ENCODE results near the gene MID1. TPM values are rescaled to one million over a fixed set of nuclear protein-coding genes. Genes with fewer than 3 reads are reported as not detected.

The MID1 gene
- total RNA-seq, 3 donors from 2014 or later, result 6.9 to 18.9 (median 10.8) TPM

DNA sequence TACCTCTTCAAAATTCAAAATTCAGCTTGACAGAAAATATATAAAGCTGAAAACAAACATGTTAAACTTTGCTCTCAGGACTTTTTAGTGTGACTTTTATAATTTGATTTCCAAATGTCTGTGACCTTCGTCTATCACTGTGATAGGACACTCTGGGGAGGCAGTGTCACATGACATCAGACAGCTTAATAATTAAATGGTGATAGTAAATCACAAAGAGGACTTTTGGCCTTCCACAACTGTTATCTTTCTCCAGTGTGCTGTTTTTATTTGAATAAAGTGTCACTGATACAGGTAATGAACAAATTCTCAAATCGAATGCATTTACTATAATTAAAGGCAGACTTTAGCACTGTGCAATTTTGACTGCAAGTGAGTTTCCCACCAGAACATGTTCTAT, 83.1 kb downstream of the MID1 start:
- Histone ChIP-seq H3K36me3 (no peaks in the 10 kb centered on the region), H3K9me3 (no peaks in the 10 kb centered on the region), H3K27ac (no peak overlapping the region), H3K4me1 (no peaks in the 10 kb centered on the region), H3K27me3 (peaks cover 0 to 8% of the 10 kb centered on the region in 2 donors), H3K4me3 (no peak overlapping the region)
- no peak for DNase-seq (ENCODE audit: low spot score in 2 of 2)
- intact Hi-C loops (cut with DNase I; ENCODE audit: low total_unique reads), result no loop called here
- TF ChIP-seq POLR2A (IDR thresholded peaks at IDR 0.05), result no peak
- TF ChIP-seq POLR2AphosphoS5 (IDR thresholded peaks at IDR 0.05), result no peak
- TF ChIP-seq CTCF (IDR thresholded peaks at IDR 0.05), result no peak

DNA sequence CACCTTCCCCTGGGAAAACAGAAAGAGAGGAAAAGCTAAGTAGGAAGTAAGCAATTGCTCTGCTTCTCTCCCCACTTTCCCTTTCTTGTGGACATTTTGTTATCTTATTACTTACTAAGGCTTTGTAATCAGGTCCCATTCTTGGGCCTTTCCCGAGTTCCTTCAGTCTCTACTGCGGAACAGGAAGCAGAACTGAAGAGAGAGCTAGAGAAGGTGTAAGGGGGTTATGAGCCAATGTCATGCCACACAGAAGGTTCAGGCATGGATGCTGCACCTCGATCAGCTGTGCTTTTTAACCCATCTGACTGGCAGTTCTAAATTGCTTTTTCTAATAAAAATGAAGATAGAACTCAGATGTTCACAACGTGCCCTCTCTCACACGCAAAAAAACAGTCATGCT, 83.6 kb downstream of the MID1 start:
- H3K36me3 ChIP-seq, result no peaks in the 10 kb centered on the region
- TF ChIP-seq POLR2AphosphoS5 (IDR thresholded peaks at IDR 0.05) (no peak), CTCF (IDR thresholded peaks at IDR 0.05) (no peak), POLR2A (IDR thresholded peaks at IDR 0.05) (no peak)
- no peak overlapping the region for H3K27ac ChIP-seq
- peaks cover 0 to 8% of the 10 kb centered on the region in 2 donors for H3K27me3 ChIP-seq
- intact Hi-C loops (cut with DNase I; ENCODE audit: low total_unique reads), result no loop called here
- no peak overlapping the region for H3K4me3 ChIP-seq
- H3K4me1 ChIP-seq, result no peaks in the 10 kb centered on the region
- no peaks in the 10 kb centered on the region for H3K9me3 ChIP-seq
- no peak for DNase-seq (ENCODE audit: low spot score in 2 of 2)

DNA sequence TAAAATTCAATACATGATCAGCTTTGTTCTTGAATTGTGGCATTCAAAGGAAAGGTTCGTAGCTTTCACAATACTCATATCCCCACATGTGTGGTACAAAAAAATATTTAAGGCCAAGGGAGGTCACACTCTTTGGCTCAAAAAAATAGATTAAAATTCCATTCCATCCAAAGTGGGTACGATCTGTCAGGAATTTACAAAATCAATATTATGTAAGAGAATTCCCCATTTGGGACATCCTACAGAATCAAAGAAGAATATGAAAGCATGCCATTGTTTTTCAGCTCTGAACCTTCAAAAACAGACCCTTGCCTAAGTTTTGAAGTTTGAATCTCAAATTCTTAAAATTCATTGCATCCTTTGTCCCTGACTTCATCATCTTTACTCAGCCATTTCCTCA, 85.8 kb downstream of the MID1 start:
- Histone ChIP-seq H3K4me3 (no peak overlapping the region), H3K27ac (no peak overlapping the region), H3K27me3 (no peaks in the 10 kb centered on the region), H3K36me3 (no peaks in the 10 kb centered on the region), H3K9me3 (no peaks in the 10 kb centered on the region), H3K4me1 (no peaks in the 10 kb centered on the region)
- TF ChIP-seq CTCF (IDR thresholded peaks at IDR 0.05) (no peak), POLR2A (IDR thresholded peaks at IDR 0.05) (no peak), POLR2AphosphoS5 (IDR thresholded peaks at IDR 0.05) (no peak)
- intact Hi-C loops (cut with DNase I; ENCODE audit: low total_unique reads), result no loop called here
- DNase-seq (ENCODE audit: low spot score in 2 of 2), result no peak

GRCh38 chrX:10533696-10534365, 86.6 kb downstream of the MID1 start:
- Histone ChIP-seq H3K36me3 (no peaks in the 10 kb centered on the region), H3K27me3 (no peaks in the 10 kb centered on the region), H3K27ac (no peak overlapping the region), H3K4me3 (no peak overlapping the region), H3K4me1 (no peaks in the 10 kb centered on the region), H3K9me3 (no peaks in the 10 kb centered on the region)
- DNase-seq (ENCODE audit: low spot score in 2 of 2), result no peak
- intact Hi-C loops (cut with DNase I; ENCODE audit: low total_unique reads), result no loop called here
- no peak for TF ChIP-seq POLR2AphosphoS5 (IDR thresholded peaks at IDR 0.05)
- no peak for TF ChIP-seq POLR2A (IDR thresholded peaks at IDR 0.05)
- TF ChIP-seq CTCF (IDR thresholded peaks at IDR 0.05), result no peak

- Histone ChIP-seq H3K36me3 (no peaks in the 10 kb centered on the region), H3K27me3 (peaks cover 0 to 12% of the 10 kb centered on the region in 2 donors), H3K4me1 (no peaks in the 10 kb centered on the region), H3K27ac (no peak overlapping the region), H3K4me3 (no peak overlapping the region), H3K9me3 (no peaks in the 10 kb centered on the region)
- no peak for DNase-seq (ENCODE audit: low spot score in 2 of 2)
- TF ChIP-seq CTCF (IDR thresholded peaks at IDR 0.05) (no peak), POLR2AphosphoS5 (IDR thresholded peaks at IDR 0.05) (no peak), POLR2A (IDR thresholded peaks at IDR 0.05) (no peak)
- intact Hi-C loops (cut with DNase I; ENCODE audit: low total_unique reads), result no loop called here
Observed at GRCh38 chrX:10531927-10532326, 88.5 kb downstream of the MID1 start.

Data from breast epithelium (tissue), 4 donors.